SJCRH30 (cell line): ENCODE data around the gene TRIM14. TPM values are rescaled to one million over a fixed set of nuclear protein-coding genes. Genes with fewer than 3 reads are reported as not detected.
"Not testable (repeated sequence)": the region's sequence is repeated elsewhere in the genome, so short reads cannot be mapped to it uniquely, and the experiment has no call there.

Experiments used
- DNase-seq, 2 experiments: peaks; one replicate each; pipeline ENCODE4 v3.0.0-alpha.2; 2015 to 2020
- H3K27ac ChIP-seq: fragments of 250-450 bp; sonication (Bioruptor Pico); 2 replicates; pipeline ENCODE4 v1.5.1; 2020; ENCODE audit warnings: mild to moderate bottlenecking, moderate library complexity
- H3K27me3 ChIP-seq: fragments of 250-450 bp; sonication (Bioruptor Pico); 2 replicates; pipeline ENCODE4 v1.5.1; 2020; ENCODE audit warnings: mild to moderate bottlenecking, moderate library complexity
- H3K36me3 ChIP-seq: fragments of 250-450 bp; sonication (Bioruptor Pico); 2 replicates; pipeline ENCODE4 v1.5.1; 2020; ENCODE audit warnings: mild to moderate bottlenecking, moderate library complexity
- H3K4me1 ChIP-seq: fragments of 250-450 bp; sonication (Bioruptor Pico); 2 replicates; pipeline ENCODE4 v1.5.1; 2020; ENCODE audit warnings: mild to moderate bottlenecking, moderate library complexity
- H3K4me3 ChIP-seq: fragments of 250-450 bp; sonication (Bioruptor Pico); 2 replicates; pipeline ENCODE4 v1.5.1; 2020; ENCODE audit warnings: mild to moderate bottlenecking, moderate library complexity
- H3K9me3 ChIP-seq: fragments of 250-450 bp; sonication (Bioruptor Pico); replicated peaks from 2 replicates; pipeline ENCODE4 v1.5.1; 2020; ENCODE audit warnings: mild to moderate bottlenecking, moderate library complexity
- total RNA-seq: library from RNA; depleted of rRNA; stranded (reverse); fragments of >200 nt; shearing (Covaris generic); gene quantifications from 2 replicates; pipeline ENCODE4 v1.2.3, GENCODE V29; 2014

TRIM14 gene
- total RNA-seq, 1 experiment from 2014 or later = 0.22 TPM

DNA sequence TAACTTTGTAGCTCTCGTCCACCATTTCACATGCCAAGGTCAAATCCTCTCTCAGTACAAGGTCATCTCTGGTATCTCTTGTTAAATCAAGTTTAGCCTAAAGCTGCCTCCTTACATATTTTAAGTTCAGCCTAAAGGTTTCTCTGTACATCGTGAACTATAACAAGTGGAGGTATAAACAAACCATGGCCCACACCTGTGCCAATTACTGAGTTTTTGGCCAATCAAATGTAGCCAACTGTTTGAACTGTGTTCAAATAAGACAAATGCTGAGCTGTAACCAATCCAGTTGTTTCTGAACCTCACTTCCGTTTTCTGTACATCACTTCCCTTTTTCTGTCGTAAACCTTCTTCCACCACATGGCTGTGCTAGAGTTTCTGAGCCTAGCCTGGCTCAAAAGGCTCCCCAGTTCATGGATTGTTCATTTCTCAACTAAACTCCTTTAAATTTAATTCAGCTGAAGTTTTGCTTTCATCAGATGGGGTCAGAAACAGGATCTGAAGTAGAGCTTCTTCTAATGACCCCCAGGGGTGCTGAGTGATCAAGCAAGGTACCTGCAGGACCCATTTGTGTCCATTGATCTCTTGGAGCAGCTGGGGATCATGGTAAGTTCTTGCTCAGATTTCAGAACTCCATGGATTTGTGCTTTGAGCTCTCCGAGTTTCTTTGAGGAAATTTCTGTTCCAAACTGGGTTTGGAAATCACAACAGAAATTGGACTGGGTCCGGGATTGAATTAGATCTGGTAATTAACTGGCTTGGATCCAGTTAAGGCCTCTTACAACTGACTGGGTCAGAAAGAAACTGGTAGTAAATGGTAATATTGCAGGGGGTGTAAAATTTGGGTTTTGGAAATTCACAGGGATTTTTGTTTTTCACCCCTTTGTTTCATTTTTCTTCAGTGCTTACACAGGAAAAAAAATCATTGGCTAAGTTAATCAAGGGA lies 73.5 kb downstream of the TRIM14 start:
- Histone ChIP-seq H3K4me3 (peak overlapping the region; percentile 39), H3K27me3 (peaks cover 6% of the 10 kb centered on the region), H3K36me3 (no peaks in the 10 kb centered on the region), H3K27ac (0 out of 2 replicates have a peak overlapping the region, but pooled peaks have one; percentile 3), H3K9me3 (peaks cover 7% of the 10 kb centered on the region), H3K4me1 (no peaks in the 10 kb centered on the region)
- DNase-seq = peak in 1 of 2 experiments; percentile 39

DNA sequence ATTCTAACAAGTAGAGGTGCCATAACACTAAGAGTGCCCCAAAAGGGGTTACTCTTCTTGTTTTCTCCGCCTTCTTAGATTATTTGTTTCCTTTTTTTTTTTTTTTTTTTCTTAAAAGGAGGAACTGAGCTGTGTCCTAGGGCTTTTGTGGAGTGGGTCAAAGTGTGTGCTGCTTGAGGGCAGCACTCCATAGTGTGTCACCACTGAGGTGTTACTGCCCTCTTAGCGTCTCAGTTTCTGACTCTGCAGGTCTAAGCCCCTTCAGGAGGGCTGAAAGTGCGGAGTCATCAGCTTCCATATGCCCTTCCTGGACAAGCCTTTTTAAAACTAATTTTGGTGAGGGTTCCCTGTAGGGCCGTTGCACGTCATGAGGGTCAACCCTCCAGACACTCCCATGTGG lies 75.1 kb downstream of the TRIM14 start:
- Histone ChIP-seq H3K36me3 (no peaks in the 10 kb centered on the region), H3K4me1 (no peaks in the 10 kb centered on the region), H3K27me3 (peaks cover 18% of the 10 kb centered on the region), H3K9me3 (peaks cover 7% of the 10 kb centered on the region), H3K27ac (no peak overlapping the region), H3K4me3 (no peak overlapping the region)
- DNase-seq = no peak

- H3K27me3 ChIP-seq = peaks cover 39% of the 10 kb centered on the region
- H3K4me3 ChIP-seq = no peak overlapping the region
- DNase-seq = no peak
- no peaks in the 10 kb centered on the region for H3K9me3 ChIP-seq
- peaks cover 11% of the 10 kb centered on the region for H3K4me1 ChIP-seq
- H3K27ac ChIP-seq = no peak overlapping the region
- no peaks in the 10 kb centered on the region for H3K36me3 ChIP-seq
Observed at GRCh38 chr9:98040212-98040611, 78.8 kb downstream of the TRIM14 start.

GRCh38 chr9:98039607-98040017 lies 79.4 kb downstream of the TRIM14 start:
- no peak overlapping the region for H3K27ac ChIP-seq
- DNase-seq = no peak
- peaks cover 17% of the 10 kb centered on the region for H3K4me1 ChIP-seq
- H3K27me3 ChIP-seq = peaks cover 39% of the 10 kb centered on the region
- no peaks in the 10 kb centered on the region for H3K36me3 ChIP-seq
- no peak overlapping the region for H3K4me3 ChIP-seq
- no peaks in the 10 kb centered on the region for H3K9me3 ChIP-seq

- peaks cover 19% of the 10 kb centered on the region for H3K4me1 ChIP-seq
- no peaks in the 10 kb centered on the region for H3K9me3 ChIP-seq
- peaks cover 39% of the 10 kb centered on the region for H3K27me3 ChIP-seq
- H3K4me3 ChIP-seq = no peak overlapping the region
- no peak for DNase-seq
- no peak overlapping the region for H3K27ac ChIP-seq
- H3K36me3 ChIP-seq = no peaks in the 10 kb centered on the region
Observed at GRCh38 chr9:98038958-98039357, 80.1 kb downstream of the TRIM14 start.

- Histone ChIP-seq H3K27ac (no peak overlapping the region), H3K27me3 (peaks cover 39% of the 10 kb centered on the region), H3K9me3 (no peaks in the 10 kb centered on the region), H3K36me3 (no peaks in the 10 kb centered on the region), H3K4me1 (peaks cover 19% of the 10 kb centered on the region), H3K4me3 (no peak overlapping the region)
- no peak for DNase-seq
Observed at GRCh38 chr9:98037357-98037756, 81.7 kb downstream of the TRIM14 start.

DNA sequence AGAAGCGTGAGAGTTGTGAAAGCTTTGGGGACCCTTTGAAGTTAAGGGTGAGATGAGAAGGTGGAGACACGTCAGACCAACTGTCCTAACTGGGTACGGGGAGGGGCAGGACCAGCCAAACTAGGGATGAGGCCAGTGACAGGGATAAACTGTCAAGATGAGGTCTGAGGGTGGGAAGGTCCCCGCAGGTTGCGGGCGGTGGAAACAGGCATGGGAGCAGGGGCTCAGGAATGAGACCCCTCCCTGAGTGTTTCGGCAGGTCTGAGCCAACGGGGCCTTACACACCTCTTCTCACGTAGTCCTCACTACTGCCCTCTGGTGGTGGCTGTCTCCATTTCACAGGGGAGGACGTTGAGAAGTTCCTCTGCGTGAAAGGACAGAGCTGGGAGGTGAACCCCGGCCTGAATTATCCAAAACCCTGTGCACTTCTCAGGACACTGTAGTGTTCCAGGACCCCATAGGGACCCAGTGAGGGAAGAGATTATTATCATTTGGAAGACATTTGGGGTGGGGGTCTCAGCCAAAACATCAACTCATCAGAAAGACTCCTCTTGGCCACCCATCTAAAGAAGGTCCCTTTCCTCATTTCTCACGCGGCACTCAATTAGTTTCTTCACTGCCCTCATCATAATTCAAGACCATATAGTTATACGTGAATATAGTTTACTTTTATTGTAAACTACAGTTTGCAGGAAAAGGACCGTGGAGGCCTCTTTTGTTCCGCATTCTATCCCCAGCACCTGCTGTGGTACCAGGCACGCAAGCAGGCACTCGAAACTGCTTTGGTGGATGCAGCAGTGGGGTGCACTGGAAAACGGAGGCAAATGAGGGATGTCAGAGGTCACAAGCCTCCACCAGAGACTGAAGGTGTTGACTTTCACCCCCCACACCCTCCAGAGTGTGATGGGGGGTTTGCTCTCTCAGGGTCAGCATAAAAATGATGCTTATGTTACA lies 84.2 kb downstream of the TRIM14 start:
- no peaks in the 10 kb centered on the region for H3K9me3 ChIP-seq
- no peak overlapping the region for H3K4me3 ChIP-seq
- peaks cover 19% of the 10 kb centered on the region for H3K4me1 ChIP-seq
- H3K27ac ChIP-seq = peak overlapping the region; percentile 36
- H3K36me3 ChIP-seq = no peaks in the 10 kb centered on the region
- DNase-seq = peak; percentile 83 to 91
- peaks cover 29% of the 10 kb centered on the region for H3K27me3 ChIP-seq

DNA sequence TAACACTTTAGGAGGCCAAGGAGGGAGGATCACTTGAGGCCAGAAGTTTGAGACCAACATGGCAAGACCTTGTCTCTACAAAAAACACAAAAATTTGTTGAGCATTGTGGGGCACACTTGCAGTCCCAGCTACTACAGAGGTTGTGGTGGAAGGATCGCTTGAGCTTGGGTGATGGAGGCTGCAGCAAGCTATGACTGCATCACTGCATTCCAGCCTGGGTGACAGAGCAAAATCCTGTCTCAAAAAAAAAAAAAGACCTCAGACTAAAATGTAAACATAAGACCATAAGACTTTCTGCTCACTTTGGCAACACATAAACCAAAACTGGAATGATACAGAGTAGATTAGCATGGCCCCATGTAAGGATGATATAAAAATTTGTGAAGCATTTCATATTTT lies 87.1 kb downstream of the TRIM14 start:
- Histone ChIP-seq H3K27me3 (0 out of 2 replicates have a peak, but pooled peaks cover 3% of the 10 kb centered on the region), H3K36me3 (no peaks in the 10 kb centered on the region), H3K9me3 (no peaks in the 10 kb centered on the region), H3K4me3 (no peak overlapping the region), H3K4me1 (peaks cover 19% of the 10 kb centered on the region), H3K27ac (no peak overlapping the region)
- DNase-seq = no peak

GRCh38 chr9:98031169-98031568 lies 87.9 kb downstream of the TRIM14 start:
- Histone ChIP-seq H3K4me3 (no peak overlapping the region), H3K36me3 (no peaks in the 10 kb centered on the region), H3K27me3 (no peaks in the 10 kb centered on the region), H3K27ac (no peak overlapping the region), H3K9me3 (no peaks in the 10 kb centered on the region), H3K4me1 (peaks cover 16% of the 10 kb centered on the region)
- DNase-seq = no peak

GRCh38 chr9:98024702-98025101 lies 94.3 kb downstream of the TRIM14 start:
- Histone ChIP-seq H3K36me3 (no peaks in the 10 kb centered on the region; the same call in 1 of the 2 replicates), H3K4me1 (no peaks in the 10 kb centered on the region), H3K9me3 (no peaks in the 10 kb centered on the region), H3K27ac (no peak overlapping the region), H3K27me3 (no peaks in the 10 kb centered on the region), H3K4me3 (no peak overlapping the region)
- no peak for DNase-seq

GRCh38 chr9:98022447-98022846 lies 96.6 kb downstream of the TRIM14 start:
- no peak overlapping the region for H3K27ac ChIP-seq
- H3K36me3 ChIP-seq = peaks cover 17% of the 10 kb centered on the region
- H3K27me3 ChIP-seq = no peaks in the 10 kb centered on the region
- H3K4me3 ChIP-seq = no peak overlapping the region
- no peaks in the 10 kb centered on the region for H3K4me1 ChIP-seq
- no peaks in the 10 kb centered on the region for H3K9me3 ChIP-seq
- no peak for DNase-seq

- Histone ChIP-seq H3K27me3 (no peaks in the 10 kb centered on the region), H3K9me3 (no peaks in the 10 kb centered on the region; the same call in 1 of the 2 replicates), H3K27ac (no peak overlapping the region), H3K4me1 (no peaks in the 10 kb centered on the region), H3K4me3 (no peak overlapping the region), H3K36me3 (peaks cover 27% of the 10 kb centered on the region)
- DNase-seq = no peak
Observed at GRCh38 chr9:98021306-98022040, 97.5 kb downstream of the TRIM14 start.

GRCh38 chr9:98020476-98021145 lies 98.4 kb downstream of the TRIM14 start:
- DNase-seq = no peak
- no peaks in the 10 kb centered on the region for H3K27me3 ChIP-seq
- no peaks in the 10 kb centered on the region; the same call in 1 of the 2 replicates for H3K9me3 ChIP-seq
- H3K36me3 ChIP-seq = peaks cover 35% of the 10 kb centered on the region
- no peak overlapping the region for H3K27ac ChIP-seq
- no peak overlapping the region for H3K4me3 ChIP-seq
- no peaks in the 10 kb centered on the region for H3K4me1 ChIP-seq

DNA sequence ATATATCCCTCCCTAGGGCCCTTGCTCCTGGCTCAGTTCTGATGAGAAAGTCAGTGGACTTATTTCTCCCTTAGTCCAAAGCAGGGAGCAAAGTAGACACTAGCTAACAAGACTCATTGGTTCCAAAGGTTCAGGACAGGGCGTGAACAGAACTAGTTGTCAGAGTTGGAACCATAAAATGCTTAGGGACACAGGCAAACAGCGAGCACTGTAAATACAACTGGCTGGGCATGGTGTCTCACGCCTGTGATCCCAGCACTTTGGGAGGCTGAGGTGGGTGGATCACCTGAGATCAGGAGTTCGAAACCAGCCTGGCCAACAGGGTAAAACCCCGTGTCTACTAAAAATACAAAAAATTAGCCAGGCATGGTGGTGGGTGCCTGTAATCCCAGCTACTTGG lies 99.2 kb downstream of the TRIM14 start:
- not testable (repeated sequence) for DNase-seq, H3K4me1 ChIP-seq

More for the DNA sequence above, 99.2 kb downstream of the TRIM14 start:
- H3K27ac ChIP-seq, H3K27me3 ChIP-seq, H3K4me3 ChIP-seq, H3K9me3 ChIP-seq: not testable (repeated sequence)
- H3K36me3 ChIP-seq = peaks cover 41% of the 10 kb centered on the region
